Measurements from ENCODE around the gene KCTD10.

DNA sequence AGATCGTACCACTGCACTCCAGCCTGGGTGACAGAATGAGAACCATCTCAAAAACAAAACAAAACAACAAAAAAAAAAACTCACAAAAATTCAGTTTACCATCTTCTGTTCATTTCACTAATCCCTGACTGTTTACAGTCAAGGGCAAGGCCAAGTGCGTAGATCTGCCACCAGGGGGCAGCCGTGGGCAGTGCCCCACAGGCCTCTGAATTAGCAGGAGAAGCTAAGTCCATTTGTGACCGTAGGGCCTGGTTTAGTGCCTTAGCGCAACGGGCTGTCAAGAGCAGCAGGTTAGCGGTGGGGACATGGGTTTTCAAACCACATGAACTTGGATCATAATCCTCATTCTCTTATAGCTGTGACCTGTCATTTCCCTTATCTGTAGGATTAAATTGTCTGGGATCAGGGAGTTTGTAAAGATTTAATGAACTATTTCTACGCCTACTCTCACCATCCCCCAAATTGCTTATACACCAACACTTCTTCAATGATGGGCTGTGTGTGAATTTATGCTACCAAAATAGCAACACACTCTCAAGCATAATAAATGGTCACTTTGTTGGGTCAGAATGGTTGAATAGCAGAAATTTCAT, 49.0 kb downstream of the KCTD10 start:
- TF ChIP-seq, protein P1, sequence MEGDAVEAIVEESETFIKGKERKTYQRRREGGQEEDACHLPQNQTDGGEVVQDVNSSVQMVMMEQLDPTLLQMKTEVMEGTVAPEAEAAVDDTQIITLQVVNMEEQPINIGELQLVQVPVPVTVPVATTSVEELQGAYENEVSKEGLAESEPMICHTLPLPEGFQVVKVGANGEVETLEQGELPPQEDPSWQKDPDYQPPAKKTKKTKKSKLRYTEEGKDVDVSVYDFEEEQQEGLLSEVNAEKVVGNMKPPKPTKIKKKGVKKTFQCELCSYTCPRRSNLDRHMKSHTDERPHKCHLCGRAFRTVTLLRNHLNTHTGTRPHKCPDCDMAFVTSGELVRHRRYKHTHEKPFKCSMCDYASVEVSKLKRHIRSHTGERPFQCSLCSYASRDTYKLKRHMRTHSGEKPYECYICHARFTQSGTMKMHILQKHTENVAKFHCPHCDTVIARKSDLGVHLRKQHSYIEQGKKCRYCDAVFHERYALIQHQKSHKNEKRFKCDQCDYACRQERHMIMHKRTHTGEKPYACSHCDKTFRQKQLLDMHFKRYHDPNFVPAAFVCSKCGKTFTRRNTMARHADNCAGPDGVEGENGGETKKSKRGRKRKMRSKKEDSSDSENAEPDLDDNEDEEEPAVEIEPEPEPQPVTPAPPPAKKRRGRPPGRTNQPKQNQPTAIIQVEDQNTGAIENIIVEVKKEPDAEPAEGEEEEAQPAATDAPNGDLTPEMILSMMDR (conservative IDR thresholded peaks at IDR 0.05; ENCODE audit: low read length): peak; percentile 97
- TF ChIP-seq EZH2phosphoT487 (IDR thresholded peaks at IDR 0.05; ENCODE audit: borderline replicate concordance): no peak
